LHCN-M2 (cell line): ENCODE results near the gene CYP4X1. TPM values are rescaled to one million over a fixed set of nuclear protein-coding genes. Genes with fewer than 3 reads are reported as not detected.
"Not testable (repeated sequence)": the region's sequence is repeated elsewhere in the genome, so short reads cannot be mapped to it uniquely, and the experiment has no call there.

Experiments
- DNase-seq: peaks from one replicate; pipeline ENCODE4 v3.0.0-alpha.2; 2012; ENCODE audit warnings: low read depth
- polyA plus RNA-seq: library from polyadenylated mRNA; unstranded; fragments of >200 nt; gene quantifications from one replicate; pipeline ENCODE4 v1.2.1, GENCODE V29; 2012; ENCODE audit warnings: missing spikeins
- total RNA-seq: library from RNA; depleted of rRNA; stranded (reverse); fragments of >200 nt; gene quantifications from 2 replicates; pipeline ENCODE4 v1.2.3, GENCODE V29; 2014; rRNA removed

Gene CYP4X1, protein sequence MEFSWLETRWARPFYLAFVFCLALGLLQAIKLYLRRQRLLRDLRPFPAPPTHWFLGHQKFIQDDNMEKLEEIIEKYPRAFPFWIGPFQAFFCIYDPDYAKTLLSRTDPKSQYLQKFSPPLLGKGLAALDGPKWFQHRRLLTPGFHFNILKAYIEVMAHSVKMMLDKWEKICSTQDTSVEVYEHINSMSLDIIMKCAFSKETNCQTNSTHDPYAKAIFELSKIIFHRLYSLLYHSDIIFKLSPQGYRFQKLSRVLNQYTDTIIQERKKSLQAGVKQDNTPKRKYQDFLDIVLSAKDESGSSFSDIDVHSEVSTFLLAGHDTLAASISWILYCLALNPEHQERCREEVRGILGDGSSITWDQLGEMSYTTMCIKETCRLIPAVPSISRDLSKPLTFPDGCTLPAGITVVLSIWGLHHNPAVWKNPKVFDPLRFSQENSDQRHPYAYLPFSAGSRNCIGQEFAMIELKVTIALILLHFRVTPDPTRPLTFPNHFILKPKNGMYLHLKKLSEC
- total RNA-seq = not detected in 2 replicates
- polyA plus RNA-seq = not detected

DNA sequence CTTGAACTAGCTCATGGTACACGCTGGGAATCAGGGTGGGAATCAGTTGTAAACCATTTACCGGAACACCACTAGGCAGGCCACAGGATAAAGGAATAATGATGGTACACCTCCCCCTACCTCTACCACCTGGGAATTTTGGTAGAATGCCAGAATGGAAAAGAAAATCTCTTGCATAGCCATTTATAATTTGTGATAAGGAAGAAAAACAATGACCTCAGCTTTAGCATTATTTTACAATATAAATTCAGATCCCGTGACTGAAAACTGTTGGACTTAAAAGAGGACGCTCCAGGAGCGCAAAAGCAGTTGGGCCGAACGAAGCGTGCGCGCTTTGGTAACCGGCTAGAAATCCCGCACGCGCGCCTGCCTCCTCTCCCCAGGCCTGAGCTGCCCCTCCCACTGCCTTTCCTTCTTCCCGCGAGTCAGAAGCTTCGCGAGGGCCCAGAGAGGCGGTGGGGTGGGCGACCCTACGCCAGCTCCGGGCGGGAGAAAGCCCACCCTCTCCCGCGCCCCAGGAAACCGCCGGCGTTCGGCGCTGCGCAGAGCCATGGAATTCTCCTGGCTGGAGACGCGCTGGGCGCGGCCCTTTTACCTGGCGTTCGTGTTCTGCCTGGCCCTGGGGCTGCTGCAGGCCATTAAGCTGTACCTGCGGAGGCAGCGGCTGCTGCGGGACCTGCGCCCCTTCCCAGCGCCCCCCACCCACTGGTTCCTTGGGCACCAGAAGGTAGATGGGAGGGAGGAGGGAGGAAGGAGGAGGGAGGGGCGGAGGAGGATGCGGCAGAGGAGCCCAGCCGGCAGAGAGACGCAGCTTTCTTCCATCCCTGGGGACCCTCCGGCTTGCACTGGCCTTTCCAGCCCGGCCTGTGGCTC is at the start of gene CYP4X1:
CYP4X1 (plus strand) TSS at position 402 of the 873 bp plus-strand sequence; CDS start at position 551, 149 bp downstream.
- DNase-seq = no peak

DNA sequence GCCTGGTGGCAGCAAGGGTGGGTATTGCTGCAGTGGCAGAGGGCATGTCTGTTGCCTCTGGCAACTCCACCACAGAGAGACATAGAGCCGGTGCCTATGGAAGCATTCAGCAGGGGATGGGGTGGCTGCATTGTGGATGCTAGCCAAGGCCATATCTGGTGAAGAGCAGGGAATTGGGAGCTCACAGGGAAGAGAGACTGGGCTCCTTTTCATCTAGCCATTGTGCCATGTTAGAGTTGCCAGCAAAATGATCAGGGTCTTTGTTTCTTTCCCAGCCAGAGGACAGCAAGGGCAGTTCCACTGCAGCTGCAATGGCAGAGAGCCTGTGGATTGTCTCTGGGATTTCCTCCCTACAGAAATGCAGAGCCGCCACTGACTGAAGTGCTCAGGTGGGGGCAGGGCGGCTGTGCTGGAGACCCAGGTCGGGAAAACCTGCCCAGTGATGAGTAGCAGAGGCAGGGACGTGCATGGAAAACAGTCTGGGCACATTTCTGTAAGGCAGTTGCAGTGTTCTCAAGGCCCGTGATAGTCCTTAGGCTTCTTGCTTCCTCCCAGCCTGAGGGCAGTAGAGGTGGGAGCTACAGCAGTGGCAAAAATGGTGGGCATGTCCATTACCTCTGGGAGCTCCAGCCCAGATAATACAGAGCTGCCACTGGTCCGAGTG is 40.2 kb upstream of the CYP4X1 start:
- DNase-seq = no peak

DNA sequence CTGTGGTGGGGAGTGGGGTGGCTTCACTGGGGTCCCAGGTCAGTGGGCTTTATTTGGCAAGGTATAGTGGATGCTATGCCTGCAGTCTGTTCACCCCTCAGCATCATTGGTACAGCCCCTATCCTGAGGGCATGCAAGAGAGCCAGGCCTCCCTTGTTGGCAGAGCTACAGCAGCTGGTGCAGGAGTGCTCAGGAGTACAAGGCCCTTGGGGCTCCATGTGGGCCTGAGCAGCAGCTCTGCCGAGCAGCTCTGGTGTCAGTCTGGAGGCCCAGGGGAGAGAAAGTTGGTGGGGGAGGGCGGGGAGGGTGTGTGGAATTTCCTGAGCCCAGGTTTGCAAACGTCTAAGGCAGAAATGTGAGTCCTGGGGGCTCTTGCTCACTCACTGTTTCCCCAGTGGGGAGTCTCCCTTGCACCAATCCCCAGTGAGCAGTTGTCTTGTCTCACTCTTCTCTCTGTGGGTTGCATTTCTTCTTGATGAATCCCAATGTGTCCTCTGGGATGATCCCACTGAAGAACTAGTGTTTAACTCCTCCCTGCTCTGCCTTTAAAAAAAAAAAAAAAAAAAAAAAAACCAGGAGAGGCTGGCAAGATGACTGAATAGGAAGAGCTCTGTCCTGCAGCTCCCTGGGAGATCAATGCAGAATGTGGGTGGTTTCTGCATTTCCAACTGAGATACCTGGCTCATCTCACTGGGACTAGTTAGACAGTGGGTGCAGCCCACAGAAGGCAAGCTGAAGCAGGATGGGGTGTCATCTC is 39.5 kb upstream of the CYP4X1 start:
- DNase-seq = no peak

DNA sequence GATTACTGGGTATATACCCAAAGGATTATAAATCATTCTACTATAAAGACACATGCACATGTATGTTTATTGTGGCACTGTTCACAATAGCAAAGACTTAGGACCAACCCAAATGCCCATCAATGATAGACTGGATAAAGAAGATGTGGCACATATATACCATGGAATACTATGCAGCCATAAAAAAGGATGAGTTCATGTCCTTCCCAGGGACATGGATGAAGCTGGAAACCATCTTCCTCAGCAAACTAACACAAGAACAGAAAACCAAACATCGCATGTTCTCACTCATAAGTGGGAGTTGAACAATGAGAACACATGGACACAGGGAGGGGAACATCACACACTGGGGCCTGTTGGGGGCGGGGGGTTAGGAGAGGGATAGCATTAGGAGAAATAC is 32.9 kb upstream of the CYP4X1 start:
- not testable (repeated sequence) for DNase-seq

DNA sequence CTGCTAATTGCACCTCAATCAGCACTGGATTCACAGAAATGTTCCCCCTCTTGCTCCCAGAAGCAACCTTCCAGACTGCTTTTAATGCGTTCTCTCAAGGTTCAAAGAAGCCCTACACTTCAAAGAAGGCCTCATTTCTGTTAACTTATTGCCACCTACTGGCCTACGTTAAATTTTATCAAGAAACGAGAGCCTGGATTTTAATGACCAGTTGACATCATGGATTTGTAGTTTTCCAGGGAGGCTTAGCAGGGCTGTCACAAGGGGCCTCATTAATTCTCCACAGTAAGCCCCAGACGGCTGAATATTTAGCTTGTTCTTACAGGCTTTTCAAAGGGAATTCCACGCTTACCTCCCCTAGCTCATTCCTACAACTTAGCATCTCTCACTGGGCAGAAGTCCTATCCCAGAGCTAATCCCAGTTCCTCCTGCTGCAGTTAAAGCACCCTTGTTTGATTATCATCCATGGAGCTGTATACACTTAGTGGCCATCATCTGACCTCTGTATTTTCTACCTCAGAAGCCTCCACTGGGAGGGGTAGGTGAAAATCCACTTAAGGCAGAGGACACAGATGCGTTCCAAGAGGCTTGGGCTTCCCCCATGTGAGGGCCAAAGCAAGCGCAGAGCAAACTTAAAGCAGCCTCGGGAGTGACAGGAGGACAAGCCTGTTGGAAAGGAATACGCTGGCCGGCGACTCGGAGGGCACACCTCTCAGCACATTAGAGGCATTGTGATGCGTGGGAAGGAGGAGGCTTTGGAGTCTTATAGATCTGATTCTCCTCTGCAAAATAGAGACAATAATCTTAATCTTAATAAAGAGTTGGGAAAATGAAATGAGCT is 32.2 kb upstream of the CYP4X1 start:
- DNase-seq = no peak

DNA sequence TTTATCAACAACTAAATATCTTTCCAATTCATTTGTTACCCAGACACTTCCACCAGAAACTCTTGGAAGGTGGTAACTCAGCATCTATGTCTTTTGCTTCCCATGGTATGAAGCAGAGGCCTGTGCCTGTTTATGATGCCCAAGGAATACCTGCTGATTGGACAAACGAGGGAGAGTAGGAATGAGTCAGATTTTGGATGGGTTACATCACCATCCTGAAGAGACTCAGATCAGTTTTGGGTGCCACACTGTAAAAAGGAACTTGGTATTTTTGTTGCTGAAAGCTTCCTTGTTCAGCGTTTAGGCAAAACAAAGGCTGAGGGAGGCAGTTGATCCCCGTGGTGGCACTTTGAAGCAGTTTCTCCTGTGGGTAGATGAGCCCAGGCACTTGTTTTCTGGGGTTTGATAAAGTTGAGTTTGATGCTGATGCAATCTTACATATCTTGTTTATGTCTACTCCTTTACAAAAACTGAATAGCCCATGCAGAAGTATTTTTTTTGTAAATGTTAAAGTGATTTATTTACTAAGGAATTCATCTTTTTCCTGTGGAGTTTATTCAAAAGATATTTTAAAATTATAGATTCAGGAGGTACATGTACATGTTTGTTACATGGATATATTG is 26.7 kb upstream of the CYP4X1 start:
- DNase-seq = no peak

DNA sequence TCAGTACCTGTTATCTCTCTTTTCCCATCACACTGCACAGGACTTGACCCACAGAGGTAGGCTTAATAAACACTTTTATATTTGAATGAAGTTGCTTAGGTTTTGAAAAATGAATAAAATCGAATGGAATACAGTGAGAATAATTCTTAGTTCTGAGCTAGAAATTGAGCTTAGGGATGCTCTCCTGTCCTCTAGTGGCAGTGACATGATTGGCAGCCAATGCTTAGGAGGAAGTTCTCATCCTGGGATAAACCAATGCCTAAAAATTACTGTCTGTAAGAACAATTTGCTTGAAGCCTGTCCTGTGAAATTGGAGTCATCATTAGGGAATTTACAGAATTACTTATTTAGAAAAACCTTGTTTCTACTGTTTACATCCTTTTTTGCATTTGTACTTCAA is 21.3 kb upstream of the CYP4X1 start:
- no peak for DNase-seq

DNA sequence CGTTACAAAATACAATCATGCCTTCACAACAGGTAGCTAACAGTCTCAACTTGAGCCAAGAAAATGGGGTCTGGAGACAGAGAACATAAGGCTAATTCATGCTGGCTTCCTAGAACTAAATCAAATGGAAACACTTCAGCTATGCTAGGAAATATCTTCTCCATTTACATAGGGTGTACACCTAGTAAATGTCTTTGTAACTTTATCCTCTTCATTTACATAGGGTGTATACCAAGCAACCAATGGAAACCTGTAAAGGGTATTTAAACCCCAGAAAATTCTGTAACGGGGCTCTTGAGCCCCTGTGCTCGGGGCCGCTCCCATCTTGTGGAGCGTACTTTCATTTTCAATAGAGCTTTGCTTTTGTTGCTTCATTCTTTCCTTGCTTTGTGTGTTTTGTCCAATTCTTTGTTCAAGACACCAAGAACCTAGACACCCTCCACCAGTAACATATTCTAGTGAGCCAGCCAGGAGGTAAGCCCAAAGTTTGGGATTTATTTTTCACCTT is 19.5 kb upstream of the CYP4X1 start:
- no peak for DNase-seq

DNA sequence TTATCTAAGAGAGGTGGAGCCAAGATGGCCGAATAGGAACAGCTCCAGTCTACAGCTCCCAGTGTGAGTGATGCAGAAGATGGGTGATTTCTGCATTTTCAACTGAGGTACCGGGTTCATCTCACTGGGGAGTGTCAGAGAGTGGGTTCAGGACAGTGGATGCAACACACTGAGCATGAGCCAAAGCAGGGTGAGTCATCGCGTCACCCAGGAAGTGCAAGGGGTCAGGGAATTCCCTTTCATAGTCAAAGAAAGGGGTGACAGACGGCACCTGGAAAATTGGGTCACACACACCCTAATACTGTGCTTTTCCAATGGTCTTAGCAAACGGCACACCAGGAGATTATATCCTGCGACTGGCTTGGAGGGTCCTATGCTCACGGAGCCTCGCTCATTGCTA is 17.0 kb upstream of the CYP4X1 start:
- not testable (repeated sequence) for DNase-seq

DNA sequence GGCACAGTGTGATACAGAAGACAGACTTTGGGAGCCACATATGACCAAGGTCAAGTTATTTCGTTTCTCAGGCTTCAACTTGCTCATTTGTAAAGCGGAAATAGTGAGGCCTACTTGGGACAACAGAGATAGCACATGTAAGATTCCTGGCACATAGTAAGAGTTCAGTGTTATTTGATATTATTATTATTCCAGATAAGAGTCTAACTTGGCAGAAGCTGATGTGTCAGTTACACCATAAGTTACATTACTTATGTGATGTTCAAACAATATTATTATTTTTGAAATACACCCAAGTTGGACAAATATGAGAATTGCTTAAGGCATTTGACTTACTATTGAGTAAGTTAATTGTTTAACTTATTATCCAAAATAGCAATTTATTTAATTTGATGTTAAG is 10.2 kb upstream of the CYP4X1 start:
- no peak for DNase-seq

DNA sequence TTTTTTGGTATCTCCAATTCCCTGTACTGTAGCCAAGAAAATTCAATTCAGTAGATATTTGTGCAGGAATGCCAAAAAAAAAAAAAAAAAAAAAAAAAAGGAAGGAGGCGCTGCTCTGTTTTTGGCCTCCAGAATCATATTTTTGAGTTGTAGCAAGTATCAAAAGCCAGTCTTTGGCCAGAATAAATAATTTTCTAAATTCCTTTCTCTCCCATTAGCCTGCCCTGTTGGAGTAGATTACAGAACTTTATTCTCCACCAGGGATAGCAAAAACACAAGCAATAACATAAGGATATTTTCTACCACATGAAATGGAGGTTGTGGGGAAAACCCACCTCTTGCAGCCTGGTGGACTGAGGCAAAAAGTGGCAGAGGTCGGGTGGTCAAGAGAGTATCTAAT is 2.4 kb upstream of the CYP4X1 start:
- DNase-seq = no peak

DNA sequence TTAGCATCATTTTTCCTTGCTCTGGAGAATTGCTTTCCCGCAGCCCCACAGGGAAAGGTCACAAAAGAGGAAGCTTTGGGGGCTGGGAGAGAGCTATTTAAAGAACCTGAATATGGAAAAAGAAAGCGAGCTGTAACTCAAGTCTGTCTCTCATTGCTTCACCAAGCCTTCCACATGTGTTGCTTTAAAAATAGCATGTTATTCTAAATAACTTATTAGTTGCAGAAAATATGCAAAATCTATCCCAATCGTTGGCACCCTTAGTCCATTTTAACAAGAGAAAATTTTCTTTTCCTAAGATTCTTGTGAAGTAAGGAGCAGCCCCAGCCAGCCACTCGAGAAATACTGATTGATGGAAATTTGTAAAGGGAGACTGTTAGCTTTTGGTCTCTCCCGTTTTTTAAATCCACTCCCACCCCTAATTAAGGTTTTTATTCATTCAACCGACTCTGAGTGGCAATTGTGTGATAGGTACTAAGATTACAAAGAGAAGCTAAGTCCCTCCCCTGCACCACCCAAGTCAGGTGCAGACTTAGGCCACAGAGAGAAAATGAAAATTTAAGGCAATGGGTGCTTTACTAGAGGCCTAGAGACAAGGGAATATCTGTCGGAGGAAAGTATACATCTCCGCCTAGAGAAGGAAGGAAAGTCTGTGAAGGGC is 802 bp downstream of the CYP4X1 start:
- DNase-seq = no peak

DNA sequence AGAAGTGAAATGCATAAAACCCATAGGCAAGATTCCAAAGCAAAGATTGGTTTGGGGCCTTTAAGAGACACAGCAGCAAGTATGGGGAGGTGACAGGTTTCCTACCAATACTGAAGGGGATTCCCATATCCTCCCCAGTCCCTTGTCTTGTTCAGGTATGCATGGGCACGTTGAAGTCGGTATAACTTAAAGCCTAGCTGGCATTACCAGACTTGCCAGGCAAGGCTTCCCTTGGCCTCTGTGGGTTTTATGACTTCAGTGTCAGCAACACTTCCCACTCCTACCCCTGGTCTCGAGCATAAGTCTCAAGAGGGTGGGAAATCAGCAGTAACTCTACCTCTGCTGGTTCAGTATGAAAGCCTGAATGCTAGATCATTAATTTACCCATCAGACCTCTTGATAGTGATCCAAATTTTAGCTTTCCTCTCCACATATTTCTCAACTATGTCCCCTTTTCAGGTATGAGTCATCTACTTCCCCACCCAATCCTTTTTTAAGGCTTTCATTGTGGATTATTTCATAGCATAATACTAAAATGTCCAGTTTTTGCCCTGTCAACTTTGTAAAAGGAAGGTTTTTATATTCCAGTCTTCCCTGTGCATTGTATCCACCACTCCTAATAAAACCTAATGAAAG is 6.8 kb downstream of the CYP4X1 start:
- peak; percentile 1 for DNase-seq

DNA sequence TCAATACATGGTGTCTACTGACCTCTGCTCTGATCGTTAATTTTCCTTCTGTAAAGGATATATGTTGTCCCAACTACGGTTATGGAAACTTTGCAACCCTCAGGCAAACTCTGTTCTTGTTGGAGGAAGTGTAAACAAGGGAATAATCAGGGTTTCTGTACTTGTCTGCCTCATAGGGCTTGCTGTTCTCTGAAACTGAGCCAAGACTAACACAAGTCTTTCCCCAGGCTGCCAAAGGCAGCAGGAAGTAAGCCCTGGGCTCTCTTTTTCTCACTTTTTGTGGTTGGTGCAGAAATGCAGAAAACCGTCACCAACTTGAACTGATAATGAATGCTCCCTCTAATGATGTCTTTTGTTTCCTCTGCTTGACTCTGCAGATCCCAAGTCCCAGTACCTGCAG is 7.6 kb downstream of the CYP4X1 start:
- DNase-seq = peak; percentile 45

DNA sequence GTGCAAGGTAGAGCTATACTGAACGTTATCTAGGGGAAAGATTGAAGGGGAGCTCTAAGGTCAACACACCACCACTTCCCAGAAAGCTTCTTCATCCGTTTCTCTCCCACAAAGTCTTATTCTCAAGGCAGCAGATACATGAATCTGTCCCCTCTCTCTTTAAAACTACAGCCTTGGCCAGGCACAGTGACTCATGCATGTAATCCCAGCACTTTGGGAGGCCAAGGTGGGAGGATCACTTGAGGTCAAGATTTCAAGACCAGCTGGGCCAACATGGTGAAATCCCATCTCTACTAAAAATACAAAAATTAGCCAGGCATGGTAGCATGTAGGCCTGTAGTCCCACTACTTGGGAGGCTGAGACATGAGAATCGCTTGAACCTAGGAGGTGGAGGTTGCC is 8.1 kb downstream of the CYP4X1 start:
- peak; percentile 6 for DNase-seq

DNA sequence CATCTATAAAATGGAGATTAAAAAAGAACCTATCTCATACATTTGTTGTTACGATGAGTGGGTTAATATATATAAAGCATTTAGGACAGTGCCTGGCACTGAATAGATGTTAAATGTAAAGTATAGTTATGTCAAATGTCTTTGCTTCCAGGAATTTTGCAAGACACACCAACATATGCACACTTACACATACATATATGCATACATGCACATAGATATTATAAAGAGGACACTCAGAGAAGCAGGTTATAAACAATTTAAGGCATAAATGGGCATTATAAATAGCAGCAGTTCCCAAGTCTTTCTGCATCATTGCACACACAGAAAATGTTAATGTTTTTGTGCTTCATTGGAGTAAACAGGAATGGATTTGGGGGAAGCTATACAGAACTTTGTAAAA is 13.3 kb downstream of the CYP4X1 start:
- no peak for DNase-seq

DNA sequence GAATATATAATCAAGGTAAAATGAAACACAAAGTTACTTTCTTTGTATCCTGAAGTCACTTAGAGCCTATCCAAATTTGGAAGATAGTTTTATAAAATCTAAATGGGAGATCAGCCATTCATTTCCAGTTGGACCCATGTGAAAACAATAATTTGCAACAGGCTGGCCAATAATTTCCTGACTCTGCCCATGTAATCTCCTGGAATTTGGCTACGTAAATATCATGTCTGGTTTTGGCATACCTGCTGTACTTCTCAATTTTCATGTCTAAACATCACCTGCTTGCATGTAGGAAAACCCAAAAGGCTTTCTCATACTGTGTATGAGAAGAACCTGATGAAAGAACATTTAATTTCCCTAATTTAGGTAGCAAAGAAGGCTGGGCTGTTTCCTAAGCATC is 35.9 kb downstream of the CYP4X1 start:
- DNase-seq = no peak

DNA sequence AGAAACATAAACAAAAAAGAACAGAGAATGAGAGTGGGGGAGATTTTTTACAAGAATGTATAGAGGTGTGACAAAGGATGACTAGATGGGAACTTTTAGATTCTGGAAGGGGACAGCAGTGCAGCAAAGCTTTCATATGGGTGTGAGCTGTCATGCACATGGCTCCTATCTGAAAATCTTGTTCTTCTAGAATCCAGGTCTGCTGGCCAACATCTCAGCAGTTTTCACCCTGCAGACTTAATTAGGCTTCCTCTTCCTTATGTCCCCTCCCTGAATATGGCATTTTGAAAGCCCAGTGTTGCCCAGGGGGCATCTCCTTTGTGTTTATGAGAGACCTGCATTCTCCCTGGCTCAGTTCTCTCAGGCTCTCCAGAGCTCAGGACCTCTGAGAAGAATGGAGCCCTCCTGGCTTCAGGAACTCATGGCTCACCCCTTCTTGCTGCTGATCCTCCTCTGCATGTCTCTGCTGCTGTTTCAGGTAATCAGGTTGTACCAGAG is 43.7 kb downstream of the CYP4X1 start, which contains the start of gene CYP4Z1:
CYP4Z1 (plus strand) TSS at position 135 of the 498 bp plus-strand sequence; CDS start at position 395, 260 bp downstream.
- DNase-seq = no peak
